Lung (tissue), 12 donors: ENCODE results near the gene CDH4. TPM values are rescaled to one million over a fixed set of nuclear protein-coding genes. Genes with fewer than 3 reads are reported as not detected.
A peak's percentile ranks its signal among the peaks of the same experiment; 100 is the strongest.

Experiments used
- ATAC-seq: fragments of 200-7000 bp; cut with Tn5 transposase; one replicate; pipeline ENCODE4 v1.9.1; 2020; ENCODE audit warnings: moderate number of reproducible peaks; ENCODE audit not compliant: insufficient read depth, low FRiP score
- DNase-seq, 3 donors: peaks; one replicate each; pipeline ENCODE4 v3.0.0-alpha.2; 2013 to 2017
- H3K27ac ChIP-seq, 2 donors: one replicate each; pipeline ENCODE4 v1.5.1; 2013; ENCODE audit warnings: mild to moderate bottlenecking in 2 of 2, moderate library complexity in 2 of 2, control low read depth in 1 of 2, inconsistent platforms in 1 of 2, low read depth in 1 of 2, low read length in 1 of 2
- H3K27me3 ChIP-seq, 3 donors: one replicate each; pipeline ENCODE4 v1.5.1; 2013; ENCODE audit warnings: low read length in 2 of 3; ENCODE audit not compliant: control insufficient read depth in 3 of 3, insufficient read depth in 3 of 3
- H3K36me3 ChIP-seq, 4 donors: one replicate each; pipeline ENCODE4 v1.5.1; 2013; ENCODE audit warnings: low read length in 4 of 4, mild to moderate bottlenecking in 1 of 4, moderate library complexity in 1 of 4; ENCODE audit not compliant: control insufficient read depth in 4 of 4, insufficient read depth in 4 of 4
- H3K4me1 ChIP-seq, 5 donors: one replicate each; pipeline ENCODE4 v1.5.1; 2013; ENCODE audit warnings: low read length in 5 of 5, mild to moderate bottlenecking in 2 of 5, moderate library complexity in 1 of 5; ENCODE audit not compliant: control insufficient read depth in 5 of 5, insufficient read depth in 5 of 5
- H3K4me3 ChIP-seq: one replicate; pipeline ENCODE4 v1.5.1; 2013; ENCODE audit warnings: mild to moderate bottlenecking, control low read depth, moderate library complexity
- H3K9ac ChIP-seq, 2 donors: one replicate each; pipeline ENCODE4 v1.5.1; 2013; ENCODE audit warnings: low read length in 2 of 2, control low read depth in 1 of 2; ENCODE audit not compliant: insufficient read depth in 1 of 2
- H3K9me3 ChIP-seq, 4 donors: one replicate each; pipeline ENCODE4 v1.5.1; 2013; ENCODE audit warnings: low read length in 3 of 4, mild to moderate bottlenecking in 1 of 4, moderate library complexity in 1 of 4; ENCODE audit not compliant: control insufficient read depth in 4 of 4, insufficient read depth in 3 of 4
- CTCF ChIP-seq: IDR thresholded peaks from 2 replicates; pipeline ENCODE4 v1.5.1; 2012; ENCODE audit warnings: mild to moderate bottlenecking; ENCODE audit errors: control extremely low read depth, extremely low read depth
- WGBS, 2 donors: extraction: QIAGEN DNeasy Blood & Tissue Kit; methylation state at CpG; one replicate each; pipeline ENCODE4 v1.1.7; 2013; 5-methylcytosine and 5-hydroxymethylcytosine counted together
- polyA plus RNA-seq, 2 donors: library from polyadenylated mRNA; stranded (reverse); fragments of 200-250 nt; gene quantifications; one replicate each; pipeline ENCODE4 v1.2.1, GENCODE V29; 2013
- total RNA-seq, 2 donors: library from RNA; depleted of rRNA in 1 of 2; stranded (reverse); fragments of >200 nt in 1 of 2; gene quantifications; one replicate each; pipeline ENCODE4 v1.2.1, GENCODE V29; 2014 to 2021
- donor health status: control.
- donor health status: control.
- donor health status: Bipolar disorder and iron deficiency.
- donor health status: healthy.
- donor health status: DM: yes; HTN: yes; CAD: no.

Gene CDH4
- total and polyA plus RNA-seq, 4 donors = 0.10 to 2.1 (median 0.34) TPM

- no peak for TF ChIP-seq CTCF
- Histone ChIP-seq H3K9me3 (no peaks in the 10 kb centered on the region), H3K27ac (no peak overlapping the region), H3K36me3 (no peaks in the 10 kb centered on the region), H3K4me1 (peaks cover 0 to 28% (median 0%) of the 10 kb centered on the region in 5 donors), H3K9ac (no peak overlapping the region), H3K4me3 (no peak overlapping the region), H3K27me3 (peaks cover 0 to 49% (median 7%) of the 10 kb centered on the region in 3 donors)
- WGBS, 2 donors = 78 to 92% methylated on average over 7 of the region's 7 CpGs
- ATAC-seq = no peak
- DNase-seq = no peak
Measured at GRCh38 chr20:61806995-61807394, 554.9 kb downstream of the CDH4 start.

GRCh38 chr20:61807471-61808160 is 555.6 kb downstream of the CDH4 start:
- 72 to 79% methylated on average over 22 of the region's 22 CpGs for WGBS, 2 donors
- Histone ChIP-seq H3K27me3 (peaks cover 0 to 45% (median under 1%) of the 10 kb centered on the region in 3 donors), H3K36me3 (no peaks in the 10 kb centered on the region), H3K4me3 (no peak overlapping the region), H3K9me3 (no peaks in the 10 kb centered on the region), H3K4me1 (peaks cover 0 to 28% (median 0%) of the 10 kb centered on the region in 5 donors), H3K9ac (no peak overlapping the region), H3K27ac (no peak overlapping the region)
- ATAC-seq (no peak), DNase-seq (peak in 1 of 3 donors; percentile 15)
- TF ChIP-seq CTCF = no peak

GRCh38 chr20:61808447-61808846 is 556.4 kb downstream of the CDH4 start:
- Histone ChIP-seq H3K4me3 (no peak overlapping the region), H3K36me3 (no peaks in the 10 kb centered on the region), H3K27me3 (peaks cover 0 to 37% (median 0%) of the 10 kb centered on the region in 3 donors), H3K27ac (no peak overlapping the region), H3K4me1 (peaks cover 0 to 21% (median 0%) of the 10 kb centered on the region in 5 donors), H3K9me3 (no peaks in the 10 kb centered on the region), H3K9ac (no peak overlapping the region)
- no peak for ATAC-seq
- DNase-seq = peak; percentile 60 to 74 (median 63)
- no peak for TF ChIP-seq CTCF
- WGBS, 2 donors = 47 to 78% methylated on average over 13 of the region's 13 CpGs
